HEK293 (cell line): ENCODE data around the gene ST3GAL5.
A peak's percentile ranks its signal among the peaks of the same experiment; 100 is the strongest.

Source experiments
- CTCF ChIP-seq: fragments of 450-650 bp; formaldehyde crosslinking; IDR thresholded peaks from 2 replicates; pipeline ENCODE4 v1.5.1; 2016; ENCODE audit warnings: missing biosample characterization, missing genetic modification characterization
- REST ChIP-seq: fragments of 450-650 bp; formaldehyde crosslinking; IDR thresholded peaks from 2 replicates; pipeline ENCODE4 v1.5.1; 2016; ENCODE audit warnings: missing biosample characterization, missing genetic modification characterization
- ZNF670 ChIP-seq: fragments of 450-650 bp; formaldehyde crosslinking; IDR thresholded peaks from 2 replicates; pipeline ENCODE4 v1.5.1; 2016; ENCODE audit warnings: missing biosample characterization, missing genetic modification characterization, low read depth
- ZXDB ChIP-seq: fragments of 450-650 bp; formaldehyde crosslinking; IDR thresholded peaks from 2 replicates; pipeline ENCODE4 v1.5.1; 2016; ENCODE audit warnings: missing biosample characterization, missing genetic modification characterization

GRCh38 chr2:85813982-85814801, 74.6 kb downstream of the ST3GAL5 start:
- TF ChIP-seq REST (no peak), ZNF670 (tag by site-specific recombination) (no peak), ZXDB (no peak), CTCF (tag by site-specific recombination) (peak; percentile 85)
